ENCODE data around the gene SFT2D2. TPM values are rescaled to one million over a fixed set of nuclear protein-coding genes. Genes with fewer than 3 reads are reported as not detected.
"Not testable (repeated sequence)": the region's sequence is repeated elsewhere in the genome, so short reads cannot be mapped to it uniquely, and the experiment has no call there.

SFT2D2 gene
- total RNA-seq, 2 experiments from 2014 or later = 25.2 to 42.3 TPM

GRCh38 chr1:168199056-168199455, 26.7 kb upstream of the SFT2D2 start:
- H3K4me3 Mint-ChIP-seq = no peak overlapping the region
- H3K27ac Mint-ChIP-seq = no peak overlapping the region
- ATAC-seq (peak; percentile 88), DNase-seq (no peak)
- intact Hi-C loops (cut with DNase I, micrococcal nuclease) = no loop called here
- no peaks in the 10 kb centered on the region for H3K27me3 Mint-ChIP-seq
- CTCF ChIA-PET = no interaction called here
- peaks cover 5% of the 10 kb centered on the region for H3K9me3 Mint-ChIP-seq (ENCODE audit: low read depth)
- H3K4me1 Mint-ChIP-seq = peaks cover 6% of the 10 kb centered on the region
- POLR2A ChIA-PET = no interaction called here
- H3K36me3 Mint-ChIP-seq (ENCODE audit: low read depth) = peaks cover 56% of the 10 kb centered on the region

GRCh38 chr1:168202941-168203654, 22.7 kb upstream of the SFT2D2 start:
- ChIA-PET POLR2A (no interaction called here), CTCF (interaction anchor here (1.1 kb wide), 1 partner anchor 15 kb away, joined by 3 read pairs; no protein-coding TSS in a partner anchor)
- Mint-ChIP-seq H3K27me3 (no peaks in the 10 kb centered on the region), H3K4me3 (no peak overlapping the region), H3K4me1 (peaks cover 6% of the 10 kb centered on the region), H3K9me3 (ENCODE audit: low read depth) (peaks cover 14% of the 10 kb centered on the region), H3K27ac (no peak overlapping the region), H3K36me3 (ENCODE audit: low read depth) (peaks cover 45% of the 10 kb centered on the region)
- intact Hi-C loops (cut with DNase I, micrococcal nuclease) = no loop called here
- no peak for DNase-seq
- ATAC-seq = no peak

GRCh38 chr1:168206111-168206510, 19.7 kb upstream of the SFT2D2 start:
- Mint-ChIP-seq H3K27me3 (no peaks in the 10 kb centered on the region), H3K9me3 (ENCODE audit: low read depth) (peaks cover 16% of the 10 kb centered on the region), H3K36me3 (ENCODE audit: low read depth) (peaks cover 31% of the 10 kb centered on the region), H3K27ac (no peak overlapping the region), H3K4me3 (no peak overlapping the region), H3K4me1 (no peaks in the 10 kb centered on the region)
- intact Hi-C loops (cut with DNase I, micrococcal nuclease) = no loop called here
- ChIA-PET CTCF (interaction anchor here (0.6 to 0.7 kb wide), 2 partner anchors 567 to 648 kb away, joined by 3 read pairs; no protein-coding TSS in a partner anchor), POLR2A (no interaction called here)
- no peak for DNase-seq
- ATAC-seq = no peak

- intact Hi-C loops (cut with DNase I, micrococcal nuclease); POLR2A ChIA-PET; H3K27ac Mint-ChIP-seq; H3K27me3 Mint-ChIP-seq; DNase-seq; H3K4me3 Mint-ChIP-seq; ATAC-seq; CTCF ChIA-PET; H3K4me1 Mint-ChIP-seq: not testable (repeated sequence)
- H3K36me3 Mint-ChIP-seq (ENCODE audit: low read depth) = peaks cover 27% of the 10 kb centered on the region
- H3K9me3 Mint-ChIP-seq (ENCODE audit: low read depth) = peaks cover 22% of the 10 kb centered on the region
Measured at GRCh38 chr1:168207673-168208072, 18.1 kb upstream of the SFT2D2 start.

- no peak overlapping the region for H3K27ac Mint-ChIP-seq
- DNase-seq (no peak), ATAC-seq (no peak)
- no peaks in the 10 kb centered on the region for H3K4me1 Mint-ChIP-seq
- H3K4me3 Mint-ChIP-seq = no peak overlapping the region
- no peaks in the 10 kb centered on the region for H3K27me3 Mint-ChIP-seq
- peaks cover 17% of the 10 kb centered on the region for H3K36me3 Mint-ChIP-seq (ENCODE audit: low read depth)
- CTCF ChIA-PET = interaction anchor here (1.9 kb wide), 1 partner anchor 8 kb away, joined by 4 read pairs; no protein-coding TSS in a partner anchor
- H3K9me3 Mint-ChIP-seq (ENCODE audit: low read depth) = peaks cover 21% of the 10 kb centered on the region
- POLR2A ChIA-PET = no interaction called here
- intact Hi-C loops (cut with DNase I, micrococcal nuclease) = no loop called here
Measured at GRCh38 chr1:168210312-168210711, 15.5 kb upstream of the SFT2D2 start.

GRCh38 chr1:168213349-168213748, 12.5 kb upstream of the SFT2D2 start:
- DNase-seq (no peak), ATAC-seq (no peak)
- Mint-ChIP-seq H3K4me3 (no peak overlapping the region), H3K27me3 (no peaks in the 10 kb centered on the region), H3K27ac (no peak overlapping the region), H3K4me1 (no peaks in the 10 kb centered on the region), H3K9me3 (ENCODE audit: low read depth) (peaks cover 13% of the 10 kb centered on the region), H3K36me3 (ENCODE audit: low read depth) (peaks cover 13% of the 10 kb centered on the region)
- POLR2A ChIA-PET = no interaction called here
- CTCF ChIA-PET = no interaction called here
- intact Hi-C loops (cut with DNase I, micrococcal nuclease) = no loop called here

- Mint-ChIP-seq H3K27me3 (peaks cover 2% of the 10 kb centered on the region), H3K27ac (no peak overlapping the region), H3K36me3 (ENCODE audit: low read depth) (peaks cover 9% of the 10 kb centered on the region), H3K9me3 (ENCODE audit: low read depth) (peaks cover 11% of the 10 kb centered on the region), H3K4me1 (peaks cover 9% of the 10 kb centered on the region), H3K4me3 (no peak overlapping the region)
- intact Hi-C loops (cut with DNase I, micrococcal nuclease) = no loop called here
- no peak for ATAC-seq
- ChIA-PET POLR2A (no interaction called here), CTCF (interaction anchor here (3.0 kb wide), 1 partner anchor 19 kb away, joined by 12 read pairs; no protein-coding TSS in a partner anchor)
- no peak for DNase-seq
Measured at GRCh38 chr1:168216171-168216570, 9.6 kb upstream of the SFT2D2 start.

GRCh38 chr1:168217664-168218063, 8.1 kb upstream of the SFT2D2 start:
- H3K4me3 Mint-ChIP-seq = no peak overlapping the region
- peaks cover 4% of the 10 kb centered on the region for H3K36me3 Mint-ChIP-seq (ENCODE audit: low read depth)
- DNase-seq (no peak), ATAC-seq (no peak)
- H3K27me3 Mint-ChIP-seq = peaks cover 2% of the 10 kb centered on the region
- intact Hi-C loops (cut with DNase I, micrococcal nuclease) = no loop called here
- ChIA-PET POLR2A (no interaction called here), CTCF (interaction anchor here (0.8 to 3.0 kb wide), 4 partner anchors 8 to 47 kb away, joined by 3 to 12 read pairs (median 4); no protein-coding TSS in a partner anchor)
- H3K9me3 Mint-ChIP-seq (ENCODE audit: low read depth) = peaks cover 5% of the 10 kb centered on the region
- peaks cover 9% of the 10 kb centered on the region for H3K4me1 Mint-ChIP-seq
- H3K27ac Mint-ChIP-seq = no peak overlapping the region

GRCh38 chr1:168218658-168219057, 7.1 kb upstream of the SFT2D2 start:
- no peak overlapping the region for H3K27ac Mint-ChIP-seq
- intact Hi-C loops (cut with DNase I, micrococcal nuclease) = no loop called here
- peaks cover 4% of the 10 kb centered on the region for H3K36me3 Mint-ChIP-seq (ENCODE audit: low read depth)
- peaks cover 5% of the 10 kb centered on the region for H3K27me3 Mint-ChIP-seq
- no peaks in the 10 kb centered on the region for H3K9me3 Mint-ChIP-seq (ENCODE audit: low read depth)
- H3K4me3 Mint-ChIP-seq = no peak overlapping the region
- ATAC-seq (no peak), DNase-seq (no peak)
- POLR2A ChIA-PET = no interaction called here
- peaks cover 9% of the 10 kb centered on the region for H3K4me1 Mint-ChIP-seq
- CTCF ChIA-PET = interaction anchor here (0.8 to 3.0 kb wide), 3 partner anchors 9 to 48 kb away, joined by 3 to 12 read pairs (median 4); no protein-coding TSS in a partner anchor

GRCh38 chr1:168220470-168220871, 5.3 kb upstream of the SFT2D2 start:
- peaks cover 20% of the 10 kb centered on the region for H3K4me1 Mint-ChIP-seq
- intact Hi-C loops (cut with DNase I, micrococcal nuclease) = no loop called here
- DNase-seq (peak; percentile 41), ATAC-seq (peak; percentile 58)
- peak overlapping the region; percentile 61 for H3K4me3 Mint-ChIP-seq
- H3K27me3 Mint-ChIP-seq = peaks cover 5% of the 10 kb centered on the region
- H3K36me3 Mint-ChIP-seq (ENCODE audit: low read depth) = no peaks in the 10 kb centered on the region
- H3K27ac Mint-ChIP-seq = peak overlapping the region; percentile 72
- POLR2A ChIA-PET = no interaction called here
- CTCF ChIA-PET = interaction anchor here (0.7 to 1.5 kb wide), 2 partner anchors 14 to 1152 kb away, joined by 3 to 8 read pairs; no protein-coding TSS in a partner anchor
- H3K9me3 Mint-ChIP-seq (ENCODE audit: low read depth) = no peaks in the 10 kb centered on the region

- no peak overlapping the region for H3K27ac Mint-ChIP-seq
- no peaks in the 10 kb centered on the region for H3K9me3 Mint-ChIP-seq (ENCODE audit: low read depth)
- intact Hi-C loops (cut with DNase I, micrococcal nuclease) = no loop called here
- POLR2A ChIA-PET = no interaction called here
- CTCF ChIA-PET = interaction anchor here (1.5 kb wide), 1 partner anchor 14 kb away, joined by 8 read pairs; no protein-coding TSS in a partner anchor
- H3K4me3 Mint-ChIP-seq = no peak overlapping the region
- no peaks in the 10 kb centered on the region for H3K36me3 Mint-ChIP-seq (ENCODE audit: low read depth)
- peaks cover 20% of the 10 kb centered on the region for H3K4me1 Mint-ChIP-seq
- no peak for ATAC-seq
- H3K27me3 Mint-ChIP-seq = peaks cover 5% of the 10 kb centered on the region
- no peak for DNase-seq
Measured at GRCh38 chr1:168221275-168221674, 4.5 kb upstream of the SFT2D2 start.

- H3K4me1 Mint-ChIP-seq = peaks cover 33% of the 10 kb centered on the region
- no peak overlapping the region for H3K27ac Mint-ChIP-seq
- no peaks in the 10 kb centered on the region for H3K9me3 Mint-ChIP-seq (ENCODE audit: low read depth)
- peaks cover 5% of the 10 kb centered on the region for H3K27me3 Mint-ChIP-seq
- ChIA-PET CTCF (interaction anchor here (0.9 kb wide), 1 partner anchor 12 kb away, joined by 3 read pairs; no protein-coding TSS in a partner anchor), POLR2A (no interaction called here)
- ATAC-seq (no peak), DNase-seq (no peak)
- intact Hi-C loops (cut with DNase I, micrococcal nuclease) = loop anchor here in 1 of 2 experiments (2.0 kb wide), 1 partner anchor 14 kb away; no protein-coding TSS in a partner anchor
- H3K4me3 Mint-ChIP-seq = no peak overlapping the region
- peaks cover 12% of the 10 kb centered on the region for H3K36me3 Mint-ChIP-seq (ENCODE audit: low read depth)
Measured at GRCh38 chr1:168223261-168223660, 2.5 kb upstream of the SFT2D2 start.

Data from activated CD4-positive, alpha-beta T cell treated with anti-CD3 and anti-CD28 coated beads for 36 hours (primary cell).